GM23338 (cell line): Measurements from ENCODE around the gene KCNJ4. TPM values are rescaled to one million over a fixed set of nuclear protein-coding genes. Genes with fewer than 3 reads are reported as not detected.

Experiments
- ATAC-seq: fragments of 200-7000 bp; cut with Tn5 transposase; 3 replicates; pipeline ENCODE4 v1.9.1; 2020
- DNase-seq: peaks from one replicate; pipeline ENCODE4 v3.0.0-alpha.2; 2015; ENCODE audit warnings: low spot score
- H2AFZ ChIP-seq: fragments of 200-600 bp; sonication (generic); 2 replicates; pipeline ENCODE4 v1.8.0; 2016; ENCODE audit warnings: antibody characterized with exemption, mild to moderate bottlenecking, moderate library complexity
- H3F3A ChIP-seq: fragments of 200-600 bp; sonication (generic); replicated peaks from 2 replicates; pipeline ENCODE4 v1.8.0; 2017; ENCODE audit warnings: antibody characterized with exemption, mixed run types, low read depth
- H3K27ac ChIP-seq: fragments of 200-600 bp; sonication (generic); 2 replicates; pipeline ENCODE4 v1.6.1; 2016; ENCODE audit warnings: low read depth
- H3K27me3 ChIP-seq: fragments of 200-600 bp; sonication (generic); 2 replicates; pipeline ENCODE4 v1.8.0; 2016; ENCODE audit warnings: mild to moderate bottlenecking, mixed run types, moderate library complexity; ENCODE audit not compliant: insufficient read depth
- H3K36me3 ChIP-seq: fragments of 200-600 bp; sonication (generic); 2 replicates; pipeline ENCODE4 v1.8.0; 2016; ENCODE audit warnings: mild to moderate bottlenecking; ENCODE audit not compliant: insufficient read depth
- H3K4me1 ChIP-seq: fragments of 200-600 bp; sonication (generic); 2 replicates; pipeline ENCODE4 v1.8.0; 2016; ENCODE audit warnings: mild to moderate bottlenecking, moderate library complexity; ENCODE audit not compliant: insufficient read depth
- H3K4me2 ChIP-seq: fragments of 200-600 bp; sonication (generic); 2 replicates; pipeline ENCODE4 v1.7.1; 2017; ENCODE audit warnings: mixed run types
- H3K4me3 ChIP-seq: fragments of 200-600 bp; sonication (generic); 2 replicates; pipeline ENCODE4 v1.6.1; 2016; ENCODE audit warnings: mixed run types
- H3K79me2 ChIP-seq: fragments of 200-600 bp; sonication (generic); replicated peaks from 2 replicates; pipeline ENCODE4 v1.8.0; 2017; ENCODE audit warnings: mild to moderate bottlenecking; ENCODE audit not compliant: insufficient read depth
- H3K9me2 ChIP-seq: fragments of 200-600 bp; sonication (generic); 2 replicates; pipeline ENCODE4 v1.8.0; 2017; ENCODE audit not compliant: insufficient read depth
- H4K20me1 ChIP-seq: fragments of 200-600 bp; sonication (generic); replicated peaks from 2 replicates; pipeline ENCODE4 v1.8.0; 2017; ENCODE audit warnings: mild to moderate bottlenecking; ENCODE audit not compliant: insufficient read depth
- H3K27ac Mint-ChIP-seq: 2 replicates; pipeline ENCODE4 v1.8.0; 2020; ENCODE audit warnings: inconsistent platforms, mild to moderate bottlenecking, moderate library complexity, mixed read lengths
- H3K27me3 Mint-ChIP-seq: 3 replicates; pipeline ENCODE4 v1.8.0; 2022; ENCODE audit warnings: low read depth, mild to moderate bottlenecking, moderate library complexity, mixed read lengths, inconsistent platforms; ENCODE audit not compliant: insufficient read depth, poor library complexity
- H3K36me3 Mint-ChIP-seq: 3 replicates; pipeline ENCODE4 v1.8.0; 2021; ENCODE audit warnings: low read depth, mild to moderate bottlenecking, inconsistent platforms, moderate library complexity, mixed read lengths
- H3K4me1 Mint-ChIP-seq: 3 replicates; pipeline ENCODE4 v1.8.0; 2020; ENCODE audit warnings: mild to moderate bottlenecking, inconsistent platforms, mixed read lengths
- H3K4me3 Mint-ChIP-seq: 3 replicates; pipeline ENCODE4 v1.8.0; 2021; ENCODE audit warnings: moderate library complexity, mild to moderate bottlenecking, inconsistent platforms, mixed read lengths
- H3K9me3 Mint-ChIP-seq: 3 replicates; pipeline ENCODE4 v1.8.0; 2020; ENCODE audit warnings: moderate library complexity, mild to moderate bottlenecking, inconsistent platforms, mixed read lengths
- CREB1 ChIP-seq: fragments of 250-450 bp; sonication (Bioruptor Pico); IDR thresholded peaks from 2 replicates; pipeline ENCODE4 v1.5.0; 2020; ENCODE audit warnings: low read depth, mild to moderate bottlenecking, moderate library complexity
- CTCF ChIP-seq, 2 experiments: fragments of 200-600 bp in 1 of 2; sonication (generic) in 1 of 2; conservative IDR thresholded peaks; 2 replicates each; pipeline versions ENCODE4 v1.5.1 to v1.6.1; 2016 to 2017; ENCODE audit warnings: antibody characterized with exemption in 2 of 2, low read depth in 2 of 2, mild to moderate bottlenecking in 2 of 2, moderate library complexity in 1 of 2
- EZH2 ChIP-seq: fragments of 200-600 bp; sonication (generic); IDR thresholded peaks from one replicate; pipeline ENCODE4 v1.8.0; 2017; ENCODE audit warnings: antibody characterized with exemption, mild to moderate bottlenecking, low read depth; ENCODE audit not compliant: unreplicated experiment
- EZH2phosphoT487 ChIP-seq: fragments of 200-600 bp; sonication (generic); IDR thresholded peaks from one replicate; pipeline ENCODE4 v1.8.1; 2018; ENCODE audit warnings: antibody characterized with exemption; ENCODE audit not compliant: unreplicated experiment
- JUNB ChIP-seq: IDR thresholded peaks from one replicate; pipeline ENCODE4 v1.6.1; 2016; ENCODE audit warnings: antibody characterized with exemption; ENCODE audit not compliant: unreplicated experiment
- REST ChIP-seq: IDR thresholded peaks from one replicate; pipeline ENCODE4 v1.6.1; 2018; ENCODE audit warnings: antibody characterized with exemption; ENCODE audit not compliant: unreplicated experiment
- ZNF114 ChIP-seq: fragments of 250-450 bp; sonication (Bioruptor Pico); IDR thresholded peaks from 2 replicates; pipeline ENCODE4 v1.5.0; 2020; ENCODE audit warnings: mild to moderate bottlenecking, moderate library complexity
- ZNF331 ChIP-seq: fragments of 250-450 bp; sonication (Bioruptor Pico); IDR thresholded peaks from 2 replicates; pipeline ENCODE4 v1.5.0; 2020; ENCODE audit warnings: low read depth, mild to moderate bottlenecking, moderate library complexity
- polyA plus RNA-seq: library from polyadenylated mRNA; unstranded; fragments of >200 nt; fragmentation: Nextera tagmentation; extraction: Ambion mirVana; gene quantifications from 2 replicates; pipeline ENCODE4 v1.2.1, GENCODE V29; 2016
- total RNA-seq: library from RNA; depleted of rRNA; stranded (reverse); fragments of >200 nt; shearing (Covaris generic); gene quantifications from 2 replicates; pipeline ENCODE4 v1.2.3, GENCODE V29; 2014

KCNJ4 gene
- total and polyA plus RNA-seq, 2 experiments from 2014 or later = 0.23 to 1.3 TPM

DNA sequence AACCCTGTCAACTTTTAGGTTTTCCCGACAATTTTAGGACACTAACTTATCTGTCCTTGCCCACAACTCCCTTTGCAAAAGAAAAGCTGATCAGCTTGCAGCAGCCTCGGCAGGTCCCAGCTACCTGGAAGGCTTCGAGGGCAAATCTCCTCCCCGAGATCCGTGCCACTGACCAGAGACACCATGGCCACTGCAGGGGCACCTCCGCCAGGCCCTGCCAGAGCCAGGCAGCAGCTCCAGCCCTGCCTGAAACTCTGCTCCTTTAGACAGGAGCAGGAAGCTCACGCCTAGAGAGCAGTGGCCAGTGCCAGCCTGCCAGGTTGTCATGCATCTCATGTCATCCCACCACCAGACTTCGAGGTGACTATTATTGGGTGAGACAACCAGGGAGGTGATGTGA lies 21.1 kb downstream of the KCNJ4 start:
- H3K27me3 Mint-ChIP-seq = peaks cover 12% of the 10 kb centered on the region
- TF ChIP-seq CTCF (conservative IDR thresholded peaks at IDR 0.05; ENCODE audit: low read depth in 2 of 2) (no peak), EZH2phosphoT487 (no peak), CREB1 (no peak), REST (no peak), ZNF331 (CRISPR knock-in tag) (no peak)
- H3K4me3 Mint-ChIP-seq = no peak overlapping the region
- H3K27ac Mint-ChIP-seq = no peak overlapping the region
- H3K27ac ChIP-seq = no peak overlapping the region
- no peak for DNase-seq
- no peaks in the 10 kb centered on the region for H3K36me3 ChIP-seq
- H3K9me3 Mint-ChIP-seq = no peaks in the 10 kb centered on the region; the same call in 2 of the 3 replicates
- H3K27me3 ChIP-seq = no peaks in the 10 kb centered on the region
- no peak overlapping the region for H2AFZ ChIP-seq
- H3K36me3 Mint-ChIP-seq = no peaks in the 10 kb centered on the region
- no peaks in the 10 kb centered on the region for H3K4me1 ChIP-seq
- ATAC-seq = no peak
- no peak overlapping the region for H3K4me2 ChIP-seq
- H3F3A ChIP-seq = no peaks in the 10 kb centered on the region; the same call in 1 of the 2 replicates
- no peaks in the 10 kb centered on the region for H3K9me2 ChIP-seq
- H4K20me1 ChIP-seq = no peaks in the 10 kb centered on the region
- H3K4me1 Mint-ChIP-seq = peaks cover 4% of the 10 kb centered on the region
- no peaks in the 10 kb centered on the region for H3K79me2 ChIP-seq
- no peak overlapping the region for H3K4me3 ChIP-seq

DNA sequence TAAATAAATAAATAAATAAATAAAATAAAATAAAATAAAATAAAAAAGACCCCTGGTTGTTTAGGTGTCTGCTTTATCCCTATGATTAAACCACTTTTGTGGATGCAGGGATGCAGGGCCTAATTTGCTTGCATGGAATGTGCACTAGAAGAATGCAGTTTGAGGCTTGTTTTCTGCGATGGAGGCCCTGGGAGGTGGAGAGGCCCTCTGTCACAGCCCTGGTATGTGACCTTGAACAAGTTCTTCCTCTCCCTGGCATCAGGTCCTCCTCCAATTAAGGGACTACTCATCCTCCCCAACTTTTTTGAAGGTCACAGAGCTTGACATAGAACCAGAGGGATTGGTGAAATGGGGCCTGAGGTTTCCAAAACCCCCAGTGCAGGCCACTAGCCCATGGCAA lies 22.7 kb downstream of the KCNJ4 start:
- no peak overlapping the region for H3K27ac Mint-ChIP-seq

More for the DNA sequence above, 22.7 kb downstream of the KCNJ4 start:
- Histone ChIP-seq H3K4me1 (no peaks in the 10 kb centered on the region), H3K27me3 (no peaks in the 10 kb centered on the region), H3K79me2 (no peaks in the 10 kb centered on the region), H3K4me2 (no peak overlapping the region), H3K36me3 (no peaks in the 10 kb centered on the region), H3K9me2 (no peaks in the 10 kb centered on the region), H4K20me1 (no peaks in the 10 kb centered on the region), H3K4me3 (no peak overlapping the region), H2AFZ (no peak overlapping the region), H3F3A (no peaks in the 10 kb centered on the region; the same call in 1 of the 2 replicates), H3K27ac (no peak overlapping the region)
- Mint-ChIP-seq H3K27me3 (peaks cover 15% of the 10 kb centered on the region), H3K4me1 (peaks cover 4% of the 10 kb centered on the region), H3K9me3 (no peaks in the 10 kb centered on the region; the same call in 2 of the 3 replicates), H3K4me3 (no peak overlapping the region), H3K36me3 (no peaks in the 10 kb centered on the region)
- DNase-seq = no peak
- ATAC-seq = no peak
- TF ChIP-seq CTCF (conservative IDR thresholded peaks at IDR 0.05; ENCODE audit: low read depth in 2 of 2) (no peak), EZH2 (no peak), ZNF114 (no peak), JUNB (no peak)
